Esophagus squamous epithelium (tissue), 5 donors: Measurements from ENCODE around the gene TMPRSS11F. TPM values are rescaled to one million over a fixed set of nuclear protein-coding genes. Genes with fewer than 3 reads are reported as not detected.

ENCODE experiments used
- DNase-seq: peaks from one replicate; lab custom pipeline; 2025; lab: John Stamatoyannopoulos, UW
- H3K27ac ChIP-seq, 4 donors: fragments of 200-600 bp; sonication (generic); one replicate each; pipeline ENCODE4 v1.5.1; 2016 to 2019; ENCODE audit warnings: mild to moderate bottlenecking in 1 of 4
- H3K27me3 ChIP-seq, 4 donors: fragments of 200-600 bp; sonication (generic); 1 replicate in 3 of 4; 2 replicates in 1 of 4; pipeline versions ENCODE4 v1.5.1 to v1.6.0; 2017 to 2021; ENCODE audit warnings: antibody characterized with exemption in 1 of 4
- H3K36me3 ChIP-seq, 3 donors: fragments of 200-600 bp; sonication (generic); one replicate each; pipeline ENCODE4 v1.5.1; 2016 to 2019
- H3K4me1 ChIP-seq, 3 donors: fragments of 200-600 bp; sonication (generic); one replicate each; pipeline ENCODE4 v1.5.1; 2017 to 2019
- H3K4me3 ChIP-seq, 4 donors: fragments of 200-600 bp; sonication (generic); 1 replicate in 3 of 4; 2 replicates in 1 of 4; pipeline ENCODE4 v1.5.1; 2016 to 2019; ENCODE audit warnings: mild to moderate bottlenecking in 2 of 4, moderate library complexity in 1 of 4
- H3K9me3 ChIP-seq, 3 donors: fragments of 200-600 bp; sonication (generic); one replicate each; pipeline ENCODE4 v1.5.1; 2016 to 2019
- POLR2A ChIP-seq, 4 donors: fragments of 450-650 bp; IDR thresholded peaks; one replicate each; pipeline ENCODE4 v1.6.1; 2017; ENCODE audit warnings: antibody characterized with exemption in 4 of 4, mild to moderate bottlenecking in 4 of 4, moderate library complexity in 3 of 4
- WGBS, 2 donors: methylation state at CpG; one replicate each; pipeline ENCODE4 v1.1.5; 2018; 5-methylcytosine and 5-hydroxymethylcytosine counted together
- intact Hi-C: fragments of 100-400 bp; cut with DNase I; formaldehyde crosslinking; loops from one replicate; pipeline ENCODE4 v1.15.0; 2022
- total RNA-seq, 4 donors: library from RNA; depleted of rRNA; stranded (reverse); fragments of >200 nt; gene quantifications; one replicate each; pipeline ENCODE4 v1.1.0, GENCODE V29; 2016
- TF ChIP-seq, protein P1 (sequence below), 6 experiments: fragments of 450-650 bp in 4 of 6; fragments of 200-600 bp in 2 of 6; sonication (generic) in 2 of 6; IDR thresholded peaks; one replicate each; pipeline ENCODE4 v1.5.1; 2016 to 2019; ENCODE audit warnings: antibody characterized with exemption in 6 of 6, mild to moderate bottlenecking in 4 of 6, moderate library complexity in 4 of 6
- donor health status: DM: yes; HTN: yes; CAD: no.

Gene TMPRSS11F
- total RNA-seq, 4 donors from 2014 or later: 12.6 to 49.6 (median 19.0) TPM

DNA sequence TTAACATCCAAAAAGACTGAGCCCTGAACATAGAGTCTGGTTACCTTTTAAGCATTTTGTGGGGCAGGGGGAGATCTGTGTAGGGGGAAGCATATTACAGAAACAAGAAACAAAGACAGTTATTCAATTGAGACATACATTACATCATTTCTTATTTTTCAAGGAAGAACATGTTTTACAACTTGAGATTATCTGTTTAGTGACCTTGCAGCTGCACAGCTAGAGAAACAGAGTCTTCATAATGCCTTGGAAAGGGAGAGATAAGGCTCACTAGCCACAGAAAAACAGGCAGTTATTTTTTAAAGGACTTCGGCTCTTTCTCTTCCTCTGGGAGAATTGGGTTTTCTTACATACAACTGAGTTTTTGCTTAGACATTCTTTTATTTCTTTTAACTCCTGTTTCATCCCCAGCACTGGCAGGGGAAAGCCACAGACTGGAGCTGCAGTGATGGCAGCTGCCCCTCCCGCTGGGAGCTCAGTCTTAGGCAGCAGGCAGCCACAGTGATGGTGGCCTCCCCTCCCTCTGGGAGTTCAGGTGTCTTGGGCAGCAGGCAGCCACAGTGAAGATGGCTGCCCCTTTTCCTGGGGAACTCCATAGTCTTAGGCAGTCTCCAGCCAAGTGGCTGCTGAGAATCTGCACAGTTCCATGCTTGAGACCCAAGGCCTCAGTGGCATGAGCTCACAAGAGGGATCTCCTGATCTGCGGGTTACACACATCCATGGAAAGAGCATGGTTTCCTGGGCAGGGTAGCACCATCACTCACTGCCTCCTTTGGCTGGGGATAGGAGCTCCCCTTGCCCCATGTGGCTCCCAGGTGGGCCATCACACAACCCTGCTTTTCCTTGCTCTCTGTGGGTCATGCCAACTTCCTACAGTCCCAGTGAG is 19.4 kb upstream of the TMPRSS11F start:
- no peak for DNase-seq
- Histone ChIP-seq H3K4me3 (no peak overlapping the region), H3K4me1 (peaks cover 0 to 46% (median 0%) of the 10 kb centered on the region in 3 donors), H3K27ac (no peak overlapping the region), H3K9me3 (no peaks in the 10 kb centered on the region), H3K27me3 (no peaks in the 10 kb centered on the region), H3K36me3 (no peaks in the 10 kb centered on the region)
- intact Hi-C loops: no loop called here
- WGBS, 2 donors: 74 to 100% methylated on average over 1 to 2 of the region's 3 CpGs
- TF ChIP-seq, protein P1, sequence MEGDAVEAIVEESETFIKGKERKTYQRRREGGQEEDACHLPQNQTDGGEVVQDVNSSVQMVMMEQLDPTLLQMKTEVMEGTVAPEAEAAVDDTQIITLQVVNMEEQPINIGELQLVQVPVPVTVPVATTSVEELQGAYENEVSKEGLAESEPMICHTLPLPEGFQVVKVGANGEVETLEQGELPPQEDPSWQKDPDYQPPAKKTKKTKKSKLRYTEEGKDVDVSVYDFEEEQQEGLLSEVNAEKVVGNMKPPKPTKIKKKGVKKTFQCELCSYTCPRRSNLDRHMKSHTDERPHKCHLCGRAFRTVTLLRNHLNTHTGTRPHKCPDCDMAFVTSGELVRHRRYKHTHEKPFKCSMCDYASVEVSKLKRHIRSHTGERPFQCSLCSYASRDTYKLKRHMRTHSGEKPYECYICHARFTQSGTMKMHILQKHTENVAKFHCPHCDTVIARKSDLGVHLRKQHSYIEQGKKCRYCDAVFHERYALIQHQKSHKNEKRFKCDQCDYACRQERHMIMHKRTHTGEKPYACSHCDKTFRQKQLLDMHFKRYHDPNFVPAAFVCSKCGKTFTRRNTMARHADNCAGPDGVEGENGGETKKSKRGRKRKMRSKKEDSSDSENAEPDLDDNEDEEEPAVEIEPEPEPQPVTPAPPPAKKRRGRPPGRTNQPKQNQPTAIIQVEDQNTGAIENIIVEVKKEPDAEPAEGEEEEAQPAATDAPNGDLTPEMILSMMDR (IDR thresholded peaks at IDR 0.05): no peak
- TF ChIP-seq POLR2A (IDR thresholded peaks at IDR 0.05): no peak

DNA sequence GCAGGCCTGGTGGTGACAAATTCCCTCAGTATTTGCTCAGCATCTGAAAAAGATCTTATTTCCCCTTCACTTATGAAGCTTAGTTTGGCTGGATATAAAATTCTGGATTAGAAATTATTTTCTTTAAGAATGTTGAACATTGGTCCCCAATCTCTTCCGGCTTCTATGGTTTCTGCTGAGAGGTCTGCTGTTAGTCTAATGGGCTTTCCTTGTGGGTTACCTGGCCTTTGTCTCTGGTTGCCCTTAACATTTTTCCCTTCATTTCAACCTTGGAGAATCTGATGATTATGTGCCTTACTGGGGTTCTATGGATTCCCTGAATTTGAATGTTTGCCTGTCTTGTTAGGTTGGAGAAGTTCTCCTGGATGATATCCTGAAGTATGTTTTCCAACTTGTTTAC is 17.4 kb upstream of the TMPRSS11F start:
- DNase-seq: no peak
- Histone ChIP-seq H3K9me3 (no peaks in the 10 kb centered on the region), H3K27me3 (no peaks in the 10 kb centered on the region), H3K4me3 (no peak overlapping the region), H3K4me1 (peaks cover 0 to 37% (median 0%) of the 10 kb centered on the region in 3 donors), H3K36me3 (no peaks in the 10 kb centered on the region), H3K27ac (no peak overlapping the region)
- TF ChIP-seq, protein P1 (IDR thresholded peaks at IDR 0.05): no peak
- TF ChIP-seq POLR2A (IDR thresholded peaks at IDR 0.05): no peak
- 94 to 100% methylated on average over 1 of the region's 1 CpG for WGBS, 2 donors
- intact Hi-C loops: no loop called here

DNA sequence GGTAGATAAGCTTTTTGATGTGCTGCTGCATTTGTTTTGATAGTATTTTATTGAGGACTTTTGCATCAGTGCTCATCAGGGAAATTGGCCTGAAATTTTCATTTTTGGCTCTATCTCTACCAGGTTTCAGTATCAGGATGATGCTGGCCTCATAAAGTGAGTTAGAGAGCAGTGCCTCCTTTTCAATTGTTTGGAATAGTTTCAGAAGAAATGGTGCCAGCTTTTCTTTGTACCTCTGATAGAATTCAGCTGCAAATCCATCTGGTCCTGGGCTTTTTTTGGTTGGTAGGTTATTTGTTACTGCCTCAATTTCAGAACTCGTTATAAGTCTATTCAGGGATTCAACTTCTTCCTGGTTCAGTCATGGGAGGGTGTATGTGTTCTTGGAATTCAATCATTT is 15.6 kb upstream of the TMPRSS11F start:
- no peak for DNase-seq

DNA sequence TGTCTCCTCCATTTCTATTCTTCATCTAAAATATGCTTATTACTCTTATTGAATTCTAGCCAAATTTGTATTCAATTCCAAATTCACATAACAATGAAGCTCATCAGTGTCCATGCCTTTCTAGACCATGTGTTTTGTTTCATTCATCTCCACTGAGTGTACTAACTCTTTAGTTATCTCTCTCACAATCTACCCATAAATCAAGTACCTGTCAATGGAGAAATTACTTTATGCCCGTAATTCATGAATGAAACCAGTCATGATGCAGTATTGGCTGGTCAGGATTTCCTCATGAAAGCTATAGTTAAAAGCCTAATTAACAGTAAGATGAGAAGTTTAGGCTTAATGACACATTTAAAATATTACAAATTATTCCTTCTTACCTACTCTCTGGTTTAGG is 12.2 kb upstream of the TMPRSS11F start:
- Histone ChIP-seq H3K27me3 (no peaks in the 10 kb centered on the region), H3K36me3 (no peaks in the 10 kb centered on the region), H3K9me3 (no peaks in the 10 kb centered on the region), H3K4me3 (no peak overlapping the region), H3K27ac (no peak overlapping the region), H3K4me1 (no peaks in the 10 kb centered on the region)
- TF ChIP-seq POLR2A (IDR thresholded peaks at IDR 0.05): no peak
- TF ChIP-seq, protein P1 (IDR thresholded peaks at IDR 0.05): no peak
- no peak for DNase-seq
- intact Hi-C loops: no loop called here
- WGBS, 2 donors: 40 to 50% methylated on average over 1 of the region's 1 CpG

More for the DNA sequence above, 15.6 kb upstream of the TMPRSS11F start:
- Histone ChIP-seq H3K36me3 (no peaks in the 10 kb centered on the region), H3K4me1 (peaks cover 0 to 22% (median 0%) of the 10 kb centered on the region in 3 donors), H3K27me3 (no peaks in the 10 kb centered on the region), H3K9me3 (no peaks in the 10 kb centered on the region), H3K27ac (no peak overlapping the region), H3K4me3 (no peak overlapping the region)
- 71 to 88% methylated on average over 1 of the region's 1 CpG for WGBS, 2 donors
- intact Hi-C loops: no loop called here
- TF ChIP-seq, protein P1 (IDR thresholded peaks at IDR 0.05): no peak
- TF ChIP-seq POLR2A (IDR thresholded peaks at IDR 0.05): no peak

DNA sequence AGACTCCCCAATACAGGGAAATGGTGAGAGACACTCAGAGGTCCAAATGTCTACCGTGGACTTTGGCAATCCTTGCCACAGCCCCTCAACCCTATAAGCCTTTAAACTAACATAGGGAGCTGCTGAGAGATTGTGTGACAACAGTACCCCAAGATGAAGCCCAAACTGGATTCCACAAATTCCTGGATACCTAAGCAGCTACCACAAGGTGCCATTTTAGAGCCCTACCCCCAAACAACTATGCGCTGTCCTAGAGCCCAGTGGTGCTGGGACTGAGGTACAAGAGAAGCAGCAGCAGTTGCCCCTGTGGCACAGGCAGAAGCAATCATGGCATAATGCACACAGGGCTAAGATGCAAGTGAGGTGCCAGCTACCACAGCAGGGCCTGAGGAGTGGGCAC is 2.7 kb upstream of the TMPRSS11F start:
- Histone ChIP-seq H3K4me3 (no peak overlapping the region), H3K36me3 (no peaks in the 10 kb centered on the region), H3K9me3 (no peaks in the 10 kb centered on the region), H3K27me3 (no peaks in the 10 kb centered on the region), H3K27ac (no peak overlapping the region), H3K4me1 (peaks cover 0 to 6% (median 0%) of the 10 kb centered on the region in 3 donors)
- TF ChIP-seq POLR2A (IDR thresholded peaks at IDR 0.05): no peak
- TF ChIP-seq, protein P1 (IDR thresholded peaks at IDR 0.05): no peak
- no peak for DNase-seq
- intact Hi-C loops: no loop called here
- WGBS, 2 donors: 76 to 88% methylated on average over 1 to 2 of the region's 2 CpGs
